Liver (tissue), 3 donors: ENCODE measurements around the gene PC.

ENCODE experiments used
- EGR1 ChIP-seq, 2 donors: IDR thresholded peaks; 2 replicates each; pipeline ENCODE4 v1.6.1; 2016 to 2018; ENCODE audit warnings: antibody characterized with exemption in 2 of 2, low read depth in 2 of 2
- FOXA2 ChIP-seq: IDR thresholded peaks from 2 replicates; pipeline ENCODE4 v1.6.1; 2016; ENCODE audit warnings: antibody characterized with exemption
- JUND ChIP-seq, 2 donors: IDR thresholded peaks; 2 replicates each; pipeline ENCODE4 v1.6.1; 2016; ENCODE audit warnings: antibody characterized with exemption in 2 of 2
- NR2F2 ChIP-seq: IDR thresholded peaks from 2 replicates; pipeline ENCODE4 v1.6.1; 2016; ENCODE audit warnings: antibody characterized with exemption
- RAD21 ChIP-seq, 2 donors: IDR thresholded peaks; 2 replicates each; pipeline ENCODE4 v1.6.1; 2016; ENCODE audit warnings: antibody characterized with exemption in 2 of 2, mild to moderate bottlenecking in 2 of 2
- REST ChIP-seq: IDR thresholded peaks from 2 replicates; pipeline ENCODE4 v1.6.1; 2016; ENCODE audit warnings: antibody characterized with exemption, mild to moderate bottlenecking
- RXRA ChIP-seq, 2 donors: IDR thresholded peaks; 2 replicates each; pipeline ENCODE4 v1.6.1; 2017 to 2018; ENCODE audit warnings: antibody characterized with exemption in 2 of 2, mild to moderate bottlenecking in 1 of 2
- SP1 ChIP-seq: IDR thresholded peaks from 2 replicates; pipeline ENCODE4 v1.6.1; 2018; ENCODE audit warnings: antibody characterized with exemption, mild to moderate bottlenecking
- YY1 ChIP-seq: IDR thresholded peaks from 2 replicates; pipeline ENCODE4 v1.6.1; 2016; ENCODE audit warnings: antibody characterized with exemption, mild to moderate bottlenecking
- ZBTB33 ChIP-seq: IDR thresholded peaks from 2 replicates; pipeline ENCODE4 v1.6.1; 2016; ENCODE audit warnings: antibody characterized with exemption
- TF ChIP-seq, protein P1 (sequence below): fragments of 150-350 bp; IDR thresholded peaks from 2 replicates; pipeline ENCODE4 v1.5.1; 2017; ENCODE audit warnings: improper control_type of control experiment, low read depth, low read length; ENCODE audit not compliant: missing input control
- donor health status: healthy.
- donor health status: healthy.

DNA sequence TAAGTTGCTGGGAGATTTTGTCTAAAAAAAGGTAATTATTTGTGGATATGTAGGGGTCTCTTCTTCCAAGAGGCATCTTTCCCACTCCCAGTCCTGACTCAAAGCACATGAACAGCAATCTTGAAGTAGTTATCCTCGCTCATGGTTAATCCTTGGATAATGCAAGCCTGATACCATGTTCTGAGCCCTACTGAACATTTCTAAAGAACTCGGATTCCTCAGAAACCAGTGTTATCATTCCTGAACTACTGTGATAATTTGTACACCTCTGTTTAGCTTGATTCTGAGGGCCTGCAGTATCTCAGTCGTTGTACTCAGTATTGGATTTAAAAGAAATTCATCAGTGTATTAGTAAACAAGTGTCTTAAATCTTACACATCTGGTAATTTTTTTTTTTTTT is 137.3 kb downstream of the PC start:
- TF ChIP-seq, protein P1, sequence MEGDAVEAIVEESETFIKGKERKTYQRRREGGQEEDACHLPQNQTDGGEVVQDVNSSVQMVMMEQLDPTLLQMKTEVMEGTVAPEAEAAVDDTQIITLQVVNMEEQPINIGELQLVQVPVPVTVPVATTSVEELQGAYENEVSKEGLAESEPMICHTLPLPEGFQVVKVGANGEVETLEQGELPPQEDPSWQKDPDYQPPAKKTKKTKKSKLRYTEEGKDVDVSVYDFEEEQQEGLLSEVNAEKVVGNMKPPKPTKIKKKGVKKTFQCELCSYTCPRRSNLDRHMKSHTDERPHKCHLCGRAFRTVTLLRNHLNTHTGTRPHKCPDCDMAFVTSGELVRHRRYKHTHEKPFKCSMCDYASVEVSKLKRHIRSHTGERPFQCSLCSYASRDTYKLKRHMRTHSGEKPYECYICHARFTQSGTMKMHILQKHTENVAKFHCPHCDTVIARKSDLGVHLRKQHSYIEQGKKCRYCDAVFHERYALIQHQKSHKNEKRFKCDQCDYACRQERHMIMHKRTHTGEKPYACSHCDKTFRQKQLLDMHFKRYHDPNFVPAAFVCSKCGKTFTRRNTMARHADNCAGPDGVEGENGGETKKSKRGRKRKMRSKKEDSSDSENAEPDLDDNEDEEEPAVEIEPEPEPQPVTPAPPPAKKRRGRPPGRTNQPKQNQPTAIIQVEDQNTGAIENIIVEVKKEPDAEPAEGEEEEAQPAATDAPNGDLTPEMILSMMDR: no peak
- TF ChIP-seq SP1 (no peak), RAD21 (IDR thresholded peaks at IDR 0.05) (no peak), NR2F2 (no peak), ZBTB33 (no peak), YY1 (no peak), FOXA2 (no peak), REST (no peak), JUND (IDR thresholded peaks at IDR 0.05) (no peak), EGR1 (IDR thresholded peaks at IDR 0.05; ENCODE audit: low read depth in 2 of 2) (no peak), RXRA (IDR thresholded peaks at IDR 0.05) (no peak)
